NCI-H1694 treated with DMSO at 0.1 percent for 48 hours (cell line): ENCODE data around the gene VSIG10L2.
"Not testable (repeated sequence)": the region's sequence is repeated elsewhere in the genome, so short reads cannot be mapped to it uniquely, and the experiment has no call there.

Source experiments
- DNase-seq: peaks from one replicate; lab custom pipeline; 2025; lab: John Stamatoyannopoulos, UW

Gene VSIG10L2

DNA sequence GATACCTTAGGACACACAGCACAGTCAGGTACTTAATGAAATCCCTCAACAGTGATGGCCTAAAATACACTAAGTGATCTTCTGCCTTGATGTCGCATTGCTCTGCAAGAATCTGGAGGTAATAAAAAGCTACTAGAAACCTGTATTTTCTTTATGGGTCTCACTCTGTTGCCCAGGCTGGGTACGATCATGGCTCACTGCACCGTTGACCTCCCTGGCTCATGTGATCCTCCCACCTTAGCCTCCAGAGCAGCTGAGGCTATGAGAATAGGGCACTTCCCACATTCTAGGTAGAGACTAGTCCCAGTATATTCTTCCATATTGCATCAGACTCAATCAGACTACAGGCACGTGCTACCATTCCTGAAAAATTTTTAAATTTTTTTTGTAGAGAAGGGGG is 21.7 kb downstream of the VSIG10L2 start:
- no peak for DNase-seq

DNA sequence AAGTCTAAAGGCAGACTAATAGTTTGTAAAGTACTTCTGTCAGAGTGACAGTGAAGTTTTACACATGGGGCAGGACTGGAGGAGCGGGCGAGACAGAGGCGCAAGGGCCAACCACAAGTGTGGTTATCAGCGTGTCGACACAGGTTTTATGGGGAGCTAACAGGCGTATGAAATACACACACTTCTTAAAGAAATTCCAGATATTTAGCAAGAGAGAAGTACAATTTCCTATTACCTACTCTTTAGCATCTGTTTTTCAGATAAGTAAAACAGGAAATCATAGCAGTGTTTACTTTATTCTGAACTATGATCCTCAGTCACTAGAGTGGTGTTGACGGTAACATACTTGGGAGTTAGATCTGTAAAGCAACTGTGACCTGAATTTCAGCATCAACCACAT is 22.5 kb downstream of the VSIG10L2 start:
- no peak for DNase-seq

DNA sequence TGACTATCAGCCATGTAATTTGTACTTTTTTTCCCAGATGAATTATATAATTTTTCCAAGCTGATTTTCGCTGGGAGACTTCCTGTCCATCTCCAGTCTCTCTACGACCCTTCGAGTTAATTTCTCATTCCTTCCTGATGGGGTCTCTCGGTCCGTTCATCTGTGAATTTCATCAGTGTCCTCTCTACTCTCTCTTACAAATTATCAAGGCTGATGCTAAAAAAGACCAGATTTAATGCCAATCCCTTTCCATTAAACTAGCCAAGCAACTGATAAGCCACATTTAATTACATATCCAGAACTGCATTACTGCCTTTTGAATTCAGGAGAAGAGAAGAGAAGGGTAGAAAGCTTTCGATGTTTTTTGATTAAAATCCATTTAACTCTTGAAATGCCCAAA is 25.8 kb downstream of the VSIG10L2 start:
- no peak for DNase-seq

DNA sequence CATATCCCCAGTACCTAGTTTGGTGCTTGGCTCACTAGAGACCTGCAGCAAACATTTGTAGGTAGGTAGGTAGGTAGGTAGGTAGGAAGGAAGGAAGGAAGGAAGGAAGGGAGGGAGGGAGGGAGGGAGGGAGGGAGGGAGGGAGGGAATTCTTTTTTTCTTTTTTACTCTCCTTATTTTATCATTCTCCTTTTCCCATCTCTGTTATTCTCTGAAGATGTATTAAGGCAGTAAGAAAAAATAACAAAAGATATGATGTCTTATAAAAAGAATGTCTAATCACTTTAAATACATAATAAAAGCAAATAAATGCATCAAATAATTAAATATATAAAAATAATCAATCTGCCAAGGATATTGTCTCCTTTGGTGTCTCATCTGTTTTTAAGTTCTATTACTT is 28.4 kb downstream of the VSIG10L2 start:
- DNase-seq = no peak

DNA sequence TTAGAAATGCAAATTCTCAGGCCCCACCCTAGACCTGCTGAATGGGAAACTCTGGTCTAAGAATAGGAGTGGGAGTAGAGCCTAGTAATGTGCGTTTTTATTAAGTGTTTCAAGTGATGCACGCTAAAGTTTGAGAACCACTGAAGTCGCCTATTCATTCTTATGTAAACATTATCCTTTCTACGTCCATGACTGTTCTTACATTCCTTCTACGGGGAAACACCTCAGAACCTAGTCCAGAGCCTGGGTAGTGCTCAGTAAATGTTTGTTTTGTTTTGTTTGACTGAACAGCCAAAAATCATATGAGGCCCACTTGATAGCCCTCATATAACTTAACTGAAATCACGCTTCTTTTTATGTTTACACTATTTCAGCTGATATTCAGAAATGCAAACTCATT is 29.8 kb downstream of the VSIG10L2 start:
- no peak for DNase-seq

DNA sequence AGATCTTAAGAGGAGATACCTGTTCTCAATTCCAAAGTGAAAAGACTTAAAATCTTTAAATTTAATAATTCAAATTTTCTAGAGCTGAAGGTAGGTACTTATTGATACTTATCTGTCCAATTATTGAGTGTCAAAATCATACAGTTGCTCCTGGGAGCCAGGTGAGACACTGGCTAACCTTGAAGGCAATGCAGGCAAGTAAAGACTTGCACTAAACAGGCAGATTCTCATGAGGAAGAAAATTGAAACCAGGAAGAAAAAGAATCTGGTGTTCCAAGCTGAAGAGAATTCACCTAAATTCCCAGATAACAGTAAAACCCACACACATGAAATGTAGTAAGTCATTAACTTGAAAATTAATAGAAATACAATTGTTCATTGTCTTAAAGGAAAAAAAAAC is 30.3 kb downstream of the VSIG10L2 start:
- DNase-seq = no peak

DNA sequence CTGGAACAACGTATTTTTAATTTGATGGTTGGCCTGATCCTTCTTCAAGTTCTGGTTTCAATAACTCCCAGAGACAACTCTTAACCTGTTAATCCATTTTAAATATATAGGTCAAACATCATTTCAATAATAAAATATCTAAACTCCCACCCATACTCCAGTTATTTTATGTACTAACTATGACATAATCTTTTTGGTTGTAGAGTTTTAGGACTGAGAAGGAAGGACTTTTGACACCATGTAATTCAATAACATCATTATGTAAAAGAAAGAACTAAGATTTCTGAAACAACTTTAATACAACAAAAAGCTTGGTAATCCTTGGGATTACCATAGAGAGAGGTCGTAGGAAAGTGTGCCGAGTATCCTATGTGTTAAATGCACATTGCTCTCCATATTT is 31.5 kb downstream of the VSIG10L2 start:
- DNase-seq = no peak

DNA sequence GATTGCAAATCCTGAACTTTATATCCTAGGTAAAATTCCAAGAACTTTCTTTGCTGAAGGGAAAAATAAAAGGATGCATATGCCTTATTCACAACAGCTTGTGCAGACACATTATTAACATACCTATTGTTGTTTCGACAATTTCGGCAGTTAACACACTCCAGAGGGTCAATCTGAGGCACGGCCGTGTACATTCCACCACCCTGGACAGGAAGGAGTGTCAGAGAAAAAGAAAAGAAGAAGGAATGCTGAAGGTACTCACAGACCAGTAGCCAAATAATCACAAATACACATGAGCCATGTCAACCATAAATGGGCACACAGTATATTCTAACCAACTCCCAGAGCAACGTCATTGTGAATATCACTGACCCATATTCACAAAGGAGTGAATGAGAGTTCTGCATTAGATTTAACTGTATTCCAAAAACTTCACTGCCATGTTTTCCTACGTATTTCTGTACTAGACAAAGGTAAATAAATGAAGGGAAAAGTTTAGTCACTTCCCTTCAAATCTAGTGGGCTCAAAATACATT is 32.4 kb downstream of the VSIG10L2 start:
- DNase-seq = no peak

DNA sequence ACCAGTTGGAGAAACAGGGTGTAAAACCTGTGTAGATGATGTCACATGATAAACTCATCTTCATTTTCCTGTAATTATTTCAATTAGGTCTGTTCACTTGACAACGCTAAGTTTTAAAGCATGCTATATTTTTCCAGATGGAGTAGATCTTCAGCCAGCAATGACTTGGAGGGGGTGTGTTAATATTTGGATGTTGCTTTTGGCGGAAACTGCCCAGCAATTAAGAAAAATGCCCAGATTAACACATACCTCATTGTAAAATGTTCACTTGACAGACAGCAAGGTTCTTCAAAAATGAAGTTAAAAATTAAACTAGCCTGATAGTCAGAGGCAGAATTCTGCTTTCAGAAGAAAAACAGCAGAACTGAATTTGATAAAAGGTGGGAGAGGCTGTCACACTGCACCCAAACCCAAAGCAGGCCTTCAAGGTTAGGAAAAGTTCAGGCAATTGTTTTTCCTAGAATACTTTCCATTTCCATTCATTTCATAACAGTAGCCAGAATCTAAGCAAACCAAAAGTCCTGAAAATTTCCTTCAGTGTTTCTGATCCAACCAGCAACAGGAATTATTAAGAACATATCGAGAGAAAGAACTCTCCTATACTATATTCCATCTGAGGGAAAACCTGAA is 33.0 kb downstream of the VSIG10L2 start:
- no peak for DNase-seq

DNA sequence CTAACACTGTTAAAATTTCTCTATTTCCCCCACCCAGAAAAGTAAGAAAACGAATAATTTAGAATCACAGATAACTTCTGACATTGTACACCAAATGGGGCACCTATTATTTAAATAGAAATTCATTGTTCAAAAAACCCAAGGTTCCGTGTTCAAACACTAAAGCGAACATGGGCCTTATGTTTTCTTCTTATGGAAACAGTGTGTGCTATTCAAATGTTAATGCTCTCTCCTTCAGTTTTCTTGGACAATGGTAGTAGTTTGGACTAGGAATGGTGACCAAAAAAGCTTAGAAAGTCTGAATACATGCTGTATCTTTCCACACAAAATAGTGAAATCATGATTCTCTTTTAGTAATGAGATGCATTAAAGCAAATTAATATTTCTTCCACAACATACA is 33.7 kb downstream of the VSIG10L2 start:
- no peak for DNase-seq

DNA sequence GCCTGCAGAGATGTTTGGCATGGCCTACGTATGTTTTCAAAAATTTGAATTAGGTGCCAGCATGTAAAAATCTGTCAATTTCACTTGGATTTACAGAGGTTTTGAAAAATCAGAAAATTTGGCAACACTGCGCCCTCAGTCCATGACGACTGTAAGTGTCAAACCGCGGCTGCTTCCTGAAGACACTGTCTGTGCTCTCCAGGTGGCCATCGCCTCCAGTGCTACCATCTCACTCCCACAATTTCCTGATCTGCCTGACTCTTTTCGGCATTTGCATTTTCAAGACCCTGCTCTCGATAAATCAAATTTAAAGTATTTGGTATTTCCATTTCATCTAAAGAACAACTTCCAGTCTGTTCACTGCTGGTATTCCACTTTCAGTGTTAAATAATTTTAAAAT is 34.6 kb downstream of the VSIG10L2 start:
- DNase-seq = no peak

DNA sequence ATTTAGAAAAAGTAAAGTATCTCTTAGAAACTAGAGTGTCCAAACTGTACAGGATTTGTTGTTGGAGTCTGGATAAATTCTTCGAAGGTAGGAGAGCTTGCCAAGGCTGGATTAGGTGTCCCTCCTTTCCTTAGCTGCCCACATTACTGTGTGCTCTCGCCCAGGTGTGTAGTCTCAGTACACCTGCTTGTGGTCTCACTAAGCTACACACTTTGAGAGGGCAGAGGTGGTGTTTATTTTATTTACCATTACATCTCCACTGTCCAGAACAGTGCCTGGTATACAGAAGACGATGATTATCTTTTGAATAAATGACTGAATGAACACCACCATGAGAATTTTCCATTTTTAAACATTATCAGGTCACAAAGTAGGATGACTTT is 36.5 kb downstream of the VSIG10L2 start:
- DNase-seq = no peak

DNA sequence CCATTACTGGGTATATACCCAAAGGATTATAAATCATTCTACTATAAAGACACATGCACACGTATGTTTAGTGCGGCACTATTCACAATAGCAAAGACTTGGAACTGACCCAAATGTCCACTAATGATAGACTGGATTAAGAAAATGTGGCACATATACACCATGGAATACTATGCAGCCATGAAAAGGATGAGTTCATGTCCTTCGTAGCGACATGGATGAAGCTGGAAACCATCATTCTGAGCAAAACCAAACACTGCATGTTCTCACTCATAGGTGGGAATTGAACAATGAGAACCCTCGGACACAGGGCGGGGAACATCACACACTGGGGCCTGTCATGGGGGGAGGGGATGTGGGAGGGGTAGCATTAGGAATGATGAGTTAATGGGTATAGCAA is 40.1 kb downstream of the VSIG10L2 start:
- not testable (repeated sequence) for DNase-seq

DNA sequence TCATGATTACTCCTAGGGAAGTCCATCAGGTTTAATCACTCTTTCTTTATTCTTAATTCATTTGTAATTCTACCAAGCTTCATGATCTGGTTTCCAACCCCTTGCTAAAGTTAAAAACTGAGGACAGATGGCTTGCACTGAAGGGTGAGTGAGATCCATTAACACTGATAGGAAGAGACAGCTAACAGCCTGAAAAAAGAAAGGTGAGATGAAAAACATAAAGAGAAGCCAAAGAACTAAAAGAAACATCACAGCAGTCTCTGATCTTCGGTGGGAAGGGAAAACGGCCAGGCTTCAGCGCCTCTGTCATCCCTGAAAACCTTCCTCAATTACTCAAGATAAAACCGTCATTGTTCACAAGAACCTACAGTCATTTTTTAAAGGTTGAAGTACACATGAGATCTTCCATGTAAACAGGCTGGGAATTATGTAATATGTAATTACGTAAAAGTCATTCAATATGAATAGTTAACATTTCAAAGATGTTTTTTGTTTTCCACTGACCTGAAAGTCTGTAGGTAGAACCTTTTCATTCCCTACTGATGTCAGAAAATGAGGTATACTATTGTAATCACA is 41.3 kb downstream of the VSIG10L2 start:
- no peak for DNase-seq

DNA sequence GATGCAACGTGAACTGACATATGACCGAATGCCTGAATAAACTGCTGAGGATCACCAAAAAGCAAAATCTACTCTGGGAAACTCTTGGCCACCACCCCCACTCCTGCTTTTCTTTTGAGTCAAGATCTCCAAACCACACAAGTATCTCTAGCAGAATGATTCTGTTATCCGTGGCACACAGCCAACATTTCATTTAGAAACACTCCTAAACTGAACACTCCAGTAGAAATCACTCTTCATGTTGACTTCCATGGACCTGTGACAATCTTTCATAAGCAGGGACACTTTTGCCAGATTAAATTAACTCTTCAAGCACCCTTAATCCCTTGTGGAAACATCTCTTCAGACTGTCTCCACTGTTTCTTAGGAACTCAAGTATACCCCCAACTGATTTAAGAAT is 44.4 kb downstream of the VSIG10L2 start:
- no peak for DNase-seq

DNA sequence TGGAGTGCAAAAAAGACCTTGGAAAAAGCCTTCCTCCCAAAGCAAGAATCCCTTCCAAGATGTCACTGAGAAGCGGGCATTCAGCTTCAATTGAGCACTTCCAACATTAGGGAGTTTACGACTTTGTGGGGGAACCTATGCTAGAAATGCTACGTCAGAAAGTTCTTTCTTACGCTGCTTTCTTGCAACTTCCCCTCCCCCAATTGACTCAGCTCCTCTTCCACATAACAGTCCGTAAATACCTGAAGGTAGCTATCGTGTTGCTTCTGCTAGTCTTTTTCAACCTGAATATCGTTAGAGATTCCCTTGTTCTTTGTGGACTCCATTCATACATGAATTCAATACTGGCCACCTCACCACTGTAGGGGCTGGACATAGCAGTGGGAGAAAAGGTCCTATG is 47.0 kb downstream of the VSIG10L2 start:
- no peak for DNase-seq

DNA sequence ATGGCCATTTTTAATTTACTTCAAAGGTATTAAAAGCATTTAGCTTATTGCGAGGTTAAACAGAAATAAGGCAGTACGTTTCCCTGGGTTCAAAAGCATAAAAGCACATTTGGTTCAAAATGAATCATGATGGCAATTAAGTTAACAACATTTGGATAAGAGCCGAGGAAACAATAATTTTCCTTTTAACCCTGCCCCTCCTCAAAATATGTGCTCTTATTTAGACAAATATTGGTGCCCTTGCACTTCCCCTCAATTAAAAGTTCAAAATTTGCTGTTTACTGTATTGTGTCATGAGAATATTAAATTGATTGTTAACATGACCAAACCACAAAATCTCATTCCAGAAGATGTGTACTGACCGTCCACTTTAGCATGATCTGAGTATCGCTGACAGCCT is 48.7 kb downstream of the VSIG10L2 start:
- no peak for DNase-seq

DNA sequence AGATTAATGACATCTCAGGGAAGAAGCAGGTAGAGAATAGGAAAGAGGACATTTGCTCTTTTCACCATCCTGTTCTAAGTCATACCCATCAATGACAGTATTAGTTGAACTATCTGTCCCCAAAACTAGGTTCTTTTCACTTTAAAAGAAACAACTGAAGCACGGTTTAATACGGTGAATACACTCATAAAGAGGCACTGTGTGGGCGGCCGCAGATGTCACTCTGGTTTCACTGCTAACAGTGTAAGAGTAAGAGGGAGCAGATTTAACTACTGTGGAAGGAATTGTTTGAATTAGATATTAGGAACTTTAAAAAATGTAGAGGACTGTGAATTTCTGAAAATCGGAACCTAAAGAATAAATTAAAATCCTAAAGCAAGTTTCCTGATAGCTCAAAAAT is 49.5 kb downstream of the VSIG10L2 start:
- no peak for DNase-seq

DNA sequence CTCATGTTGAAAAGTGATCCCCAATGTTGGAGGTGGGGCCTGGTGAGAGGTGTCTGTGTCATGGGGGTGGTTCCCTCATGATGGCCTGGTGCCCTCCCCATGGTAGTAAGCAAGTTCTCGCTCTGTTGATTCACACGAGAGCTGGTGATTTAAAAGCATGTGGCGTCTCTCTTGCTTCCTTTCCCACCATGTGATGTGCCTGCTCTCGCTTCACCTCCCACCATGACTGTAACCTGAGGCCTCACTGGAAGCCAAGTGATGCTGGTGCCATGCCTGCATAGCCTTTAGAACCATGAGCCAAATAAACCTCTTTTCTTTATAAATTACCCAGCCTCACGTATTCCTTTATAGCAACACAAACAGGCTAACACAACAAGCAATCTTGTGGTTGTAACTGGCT is 52.4 kb downstream of the VSIG10L2 start:
- DNase-seq = no peak

DNA sequence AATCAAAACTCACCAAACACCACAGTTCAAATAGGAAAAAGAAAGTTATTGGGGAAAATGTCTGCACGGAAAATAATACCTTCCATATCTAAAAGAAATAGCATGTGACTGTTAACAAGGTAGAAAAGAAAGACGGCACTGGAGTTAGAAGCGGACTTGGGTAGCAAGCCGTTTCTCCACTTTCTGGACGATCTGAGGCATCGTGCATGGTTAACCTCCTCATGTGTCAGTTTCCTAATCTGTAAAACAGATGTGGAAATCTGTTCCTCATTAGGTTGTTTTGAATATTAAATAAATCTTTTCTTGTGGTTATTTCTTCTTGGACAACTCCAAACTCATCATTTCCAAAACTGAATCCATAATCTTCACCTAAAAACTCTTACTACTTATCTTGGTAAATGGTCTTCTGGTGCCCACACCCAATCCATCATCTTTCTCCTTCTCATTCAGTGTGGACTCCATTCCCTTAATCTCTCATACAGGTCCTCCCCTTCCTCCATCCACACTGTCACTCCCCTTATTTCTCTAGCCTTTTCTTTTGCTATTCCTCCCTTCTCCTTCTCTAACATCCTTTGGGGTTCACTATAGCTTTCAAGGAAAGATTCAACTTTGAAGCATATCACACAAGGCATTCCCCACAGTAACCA is 53.5 kb downstream of the VSIG10L2 start:
- DNase-seq = no peak

DNA sequence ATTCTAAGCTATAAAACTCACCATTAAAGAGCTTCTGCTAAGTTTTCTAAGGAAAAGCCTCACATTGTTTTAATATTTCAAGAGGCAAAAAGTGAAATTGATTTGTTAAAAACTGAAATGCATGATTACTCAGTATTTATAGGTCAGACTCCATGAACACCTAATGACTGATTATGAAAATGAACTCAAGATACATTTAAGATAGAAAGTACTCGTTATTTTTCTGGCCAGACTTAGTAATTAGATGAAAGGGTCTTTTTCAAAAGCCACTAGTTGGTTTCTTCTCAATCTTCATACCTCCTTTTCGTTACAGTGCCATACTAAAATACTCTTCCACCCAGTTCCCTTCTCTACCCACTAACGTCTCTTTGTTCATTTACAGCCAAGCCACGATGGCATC is 56.3 kb downstream of the VSIG10L2 start:
- DNase-seq = no peak
